ENCODE results near the gene ORC6.

DNA sequence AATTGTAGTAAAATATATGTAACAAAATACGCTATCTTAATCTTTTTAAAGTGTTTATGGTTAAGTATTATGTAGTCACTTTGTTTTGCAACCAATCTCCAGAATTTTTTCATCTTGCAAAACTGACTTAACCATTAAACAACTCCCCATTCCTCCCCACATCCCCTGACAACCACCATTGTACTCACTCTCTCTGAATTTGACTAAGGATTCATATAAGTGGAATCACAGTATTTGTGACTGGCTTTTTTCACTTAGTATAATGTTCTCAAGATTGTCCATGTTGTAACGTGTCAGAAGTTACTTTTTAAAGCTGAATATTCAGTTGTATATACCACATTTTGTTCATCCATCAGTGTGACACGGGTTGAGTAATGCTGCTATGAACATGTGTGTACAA lies 10.6 kb downstream of the ORC6 start:
- TF ChIP-seq, protein P1, sequence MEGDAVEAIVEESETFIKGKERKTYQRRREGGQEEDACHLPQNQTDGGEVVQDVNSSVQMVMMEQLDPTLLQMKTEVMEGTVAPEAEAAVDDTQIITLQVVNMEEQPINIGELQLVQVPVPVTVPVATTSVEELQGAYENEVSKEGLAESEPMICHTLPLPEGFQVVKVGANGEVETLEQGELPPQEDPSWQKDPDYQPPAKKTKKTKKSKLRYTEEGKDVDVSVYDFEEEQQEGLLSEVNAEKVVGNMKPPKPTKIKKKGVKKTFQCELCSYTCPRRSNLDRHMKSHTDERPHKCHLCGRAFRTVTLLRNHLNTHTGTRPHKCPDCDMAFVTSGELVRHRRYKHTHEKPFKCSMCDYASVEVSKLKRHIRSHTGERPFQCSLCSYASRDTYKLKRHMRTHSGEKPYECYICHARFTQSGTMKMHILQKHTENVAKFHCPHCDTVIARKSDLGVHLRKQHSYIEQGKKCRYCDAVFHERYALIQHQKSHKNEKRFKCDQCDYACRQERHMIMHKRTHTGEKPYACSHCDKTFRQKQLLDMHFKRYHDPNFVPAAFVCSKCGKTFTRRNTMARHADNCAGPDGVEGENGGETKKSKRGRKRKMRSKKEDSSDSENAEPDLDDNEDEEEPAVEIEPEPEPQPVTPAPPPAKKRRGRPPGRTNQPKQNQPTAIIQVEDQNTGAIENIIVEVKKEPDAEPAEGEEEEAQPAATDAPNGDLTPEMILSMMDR (IDR thresholded peaks at IDR 0.05): no peak
- no peak for TF ChIP-seq EP300 (IDR thresholded peaks at IDR 0.05)
- TF ChIP-seq POLR2AphosphoS5 (IDR thresholded peaks at IDR 0.05): no peak
